Nephron (organoid): Measurements from ENCODE around the gene NAA60.

Experiments
- H3K27ac Mint-ChIP-seq, 3 experiments: 2 replicates each; pipeline ENCODE4 v1.8.0; 2020; ENCODE audit warnings: mixed read lengths in 3 of 3, mild to moderate bottlenecking in 2 of 3, moderate library complexity in 1 of 3
- H3K27me3 Mint-ChIP-seq: 2 replicates; pipeline ENCODE4 v1.8.0; 2021; ENCODE audit warnings: low read depth, mild to moderate bottlenecking, moderate library complexity, mixed read lengths
- H3K36me3 Mint-ChIP-seq: 2 replicates; pipeline ENCODE4 v1.8.0; 2020; ENCODE audit warnings: low read depth, mixed read lengths
- H3K4me1 Mint-ChIP-seq: 2 replicates; pipeline ENCODE4 v1.8.0; 2020; ENCODE audit warnings: mixed read lengths
- H3K4me3 Mint-ChIP-seq, 3 experiments: 2 replicates each; pipeline ENCODE4 v1.8.0; 2020; ENCODE audit warnings: mild to moderate bottlenecking in 3 of 3, mixed read lengths in 3 of 3, moderate library complexity in 2 of 3
- H3K9me3 Mint-ChIP-seq: 2 replicates; pipeline ENCODE4 v1.8.0; 2020; ENCODE audit warnings: mixed read lengths
- TF ChIP-seq, protein P1 (sequence below), 3 experiments: fragments of 200-600 bp; sonication (generic); IDR thresholded peaks; one replicate each; pipeline ENCODE4 v1.5.0; 2021; ENCODE audit warnings: antibody characterized with exemption in 3 of 3; ENCODE audit not compliant: unreplicated experiment in 3 of 3

NAA60 gene

DNA sequence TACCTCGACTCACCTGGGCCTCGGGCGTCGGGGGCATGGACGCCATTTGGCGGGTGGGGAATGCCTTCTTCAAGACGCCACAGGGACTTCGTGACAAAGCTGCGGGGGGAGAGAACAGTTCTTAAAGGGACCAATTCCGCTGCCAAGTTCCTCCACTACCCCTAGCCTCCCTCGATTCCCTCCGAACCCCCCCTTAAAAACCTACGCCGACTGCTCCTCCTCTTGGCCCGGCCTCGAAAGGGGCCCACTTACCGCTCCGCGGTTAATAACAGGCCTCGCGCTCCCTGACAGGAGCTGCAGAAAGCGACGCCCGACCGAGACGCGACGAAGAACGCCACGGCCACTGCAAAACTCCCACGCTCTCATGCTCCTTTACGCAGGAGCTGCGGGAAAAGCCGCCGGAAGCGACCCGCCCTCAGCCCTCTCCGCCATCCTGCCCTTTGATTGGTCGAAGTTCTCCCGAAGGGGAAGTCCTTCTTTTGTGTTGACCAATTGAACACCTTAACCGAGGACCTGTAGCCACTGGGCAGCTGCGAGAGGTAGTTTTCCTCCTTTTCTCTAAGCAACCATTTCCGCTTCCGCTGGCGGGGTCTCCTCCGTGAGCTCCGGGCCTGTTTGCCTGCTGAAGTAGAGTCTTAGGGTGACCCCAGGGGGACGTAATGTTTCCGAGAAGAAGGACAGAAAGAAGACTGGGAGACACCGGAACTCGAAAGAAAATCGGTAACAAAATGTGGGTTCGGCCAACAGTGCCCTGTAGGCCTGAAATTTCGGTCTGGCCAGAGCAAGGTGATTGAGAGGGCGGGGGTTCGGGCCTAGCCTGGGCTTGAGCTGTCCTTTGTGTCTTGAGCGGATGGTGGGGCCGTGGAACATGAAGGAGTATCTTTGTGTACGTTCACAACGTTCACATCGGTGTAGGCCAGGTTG is at the start of gene NAA60, which contains the start of gene ZNF597:
Gene NAA60, plus strand, starts transcription at position 573 of the 924 bp plus-strand sequence. CDS start 32,548 bp downstream, outside the sequence.
Gene ZNF597, minus strand, starts transcription at position 397 of the 924 bp plus-strand sequence. Its CDS starts 351 bp downstream, at position 46.
- TF ChIP-seq, protein P1, sequence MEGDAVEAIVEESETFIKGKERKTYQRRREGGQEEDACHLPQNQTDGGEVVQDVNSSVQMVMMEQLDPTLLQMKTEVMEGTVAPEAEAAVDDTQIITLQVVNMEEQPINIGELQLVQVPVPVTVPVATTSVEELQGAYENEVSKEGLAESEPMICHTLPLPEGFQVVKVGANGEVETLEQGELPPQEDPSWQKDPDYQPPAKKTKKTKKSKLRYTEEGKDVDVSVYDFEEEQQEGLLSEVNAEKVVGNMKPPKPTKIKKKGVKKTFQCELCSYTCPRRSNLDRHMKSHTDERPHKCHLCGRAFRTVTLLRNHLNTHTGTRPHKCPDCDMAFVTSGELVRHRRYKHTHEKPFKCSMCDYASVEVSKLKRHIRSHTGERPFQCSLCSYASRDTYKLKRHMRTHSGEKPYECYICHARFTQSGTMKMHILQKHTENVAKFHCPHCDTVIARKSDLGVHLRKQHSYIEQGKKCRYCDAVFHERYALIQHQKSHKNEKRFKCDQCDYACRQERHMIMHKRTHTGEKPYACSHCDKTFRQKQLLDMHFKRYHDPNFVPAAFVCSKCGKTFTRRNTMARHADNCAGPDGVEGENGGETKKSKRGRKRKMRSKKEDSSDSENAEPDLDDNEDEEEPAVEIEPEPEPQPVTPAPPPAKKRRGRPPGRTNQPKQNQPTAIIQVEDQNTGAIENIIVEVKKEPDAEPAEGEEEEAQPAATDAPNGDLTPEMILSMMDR (IDR thresholded peaks at IDR 0.05; ENCODE audit: unreplicated experiment in 3 of 3), result no peak
- Mint-ChIP-seq H3K4me1 (peaks cover 12% of the 10 kb centered on the region), H3K27me3 (no peaks in the 10 kb centered on the region), H3K36me3 (peaks cover 65% of the 10 kb centered on the region), H3K4me3 (peak within 1 kb of the TSS; percentile 93 to 98 (median 95)), H3K9me3 (peaks cover 26% of the 10 kb centered on the region), H3K27ac (peak within 1 kb of the TSS; percentile 85 to 96 (median 94))

DNA sequence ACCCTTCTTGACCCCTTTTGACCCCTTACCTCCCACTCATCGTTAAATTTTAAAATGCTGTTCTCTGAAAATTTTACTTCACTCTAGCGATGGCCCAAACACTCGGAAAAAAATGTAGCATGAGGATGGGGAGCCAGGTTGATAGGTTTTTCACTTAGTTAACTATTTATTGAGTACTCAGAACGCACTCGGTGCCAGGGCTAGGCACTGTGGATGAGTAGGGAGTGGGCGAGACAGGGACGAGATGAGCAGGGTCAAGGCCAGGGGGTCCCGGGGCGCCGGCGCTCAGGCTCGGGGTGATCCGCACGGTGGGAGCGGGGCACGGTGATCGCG is 43.1 kb upstream of the NAA60 start:
- Mint-ChIP-seq H3K27me3 (no peaks in the 10 kb centered on the region), H3K9me3 (peaks cover 62% of the 10 kb centered on the region), H3K4me3 (peak overlapping the region; percentile 86 to 98 (median 95)), H3K36me3 (peaks cover 81% of the 10 kb centered on the region), H3K27ac (peak overlapping the region; percentile 31 to 93 (median 76)), H3K4me1 (peaks cover 13% of the 10 kb centered on the region)
- TF ChIP-seq, protein P1 (IDR thresholded peaks at IDR 0.05; ENCODE audit: unreplicated experiment in 3 of 3), result no peak

DNA sequence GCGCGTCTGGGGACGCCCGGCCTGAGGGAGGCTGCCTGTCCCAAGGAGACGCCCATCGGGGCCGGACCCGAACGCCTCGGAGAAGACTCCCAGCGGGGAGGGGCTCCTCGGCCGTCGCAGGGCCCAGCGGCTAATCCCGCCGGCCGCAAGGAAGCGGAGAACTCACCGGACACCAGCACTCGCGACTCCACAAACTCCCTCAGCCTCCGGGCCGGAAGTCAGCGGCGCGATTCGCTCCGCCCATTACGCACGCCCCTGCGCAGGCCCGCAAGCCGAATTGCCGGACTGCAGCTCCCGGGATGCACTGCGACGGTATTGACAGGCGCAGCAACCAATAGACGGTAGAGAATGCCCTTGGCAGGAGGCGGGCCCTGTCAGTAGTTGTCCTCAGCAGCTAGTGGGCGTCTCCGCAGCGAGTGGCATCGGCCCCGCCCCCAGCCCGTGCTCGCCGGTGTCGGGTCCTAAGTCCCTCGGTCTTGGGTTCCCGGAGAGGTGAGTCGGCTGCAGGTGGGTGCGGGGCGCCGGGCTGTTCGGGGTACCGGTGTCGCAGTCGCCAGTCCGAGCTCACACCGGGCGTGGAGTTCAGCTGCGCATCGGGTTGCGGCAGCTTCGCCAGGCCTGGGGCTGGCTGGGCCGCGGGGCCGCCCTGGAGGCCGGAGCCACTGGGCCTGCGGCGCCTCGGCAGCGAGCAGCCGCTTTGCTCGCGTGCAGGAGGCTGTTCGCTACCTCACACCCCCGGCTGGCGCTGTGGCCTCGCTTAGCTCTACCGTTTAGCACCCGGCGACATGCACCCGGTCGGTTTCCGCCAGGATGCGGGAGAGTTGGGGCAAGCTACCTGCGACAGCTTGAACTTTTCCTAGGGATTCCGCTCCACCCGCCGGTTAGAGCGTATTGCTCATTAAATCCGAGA is 42.4 kb upstream of the NAA60 start, which contains the start of the genes ZNF174 and ZSCAN32:
Gene ZNF174, plus strand, starts transcription at position 437 of the 910 bp plus-strand sequence. CDS start 790 bp downstream, outside the sequence.
Gene ZSCAN32, minus strand, starts transcription at position 226 of the 910 bp plus-strand sequence. CDS start 3,447 bp downstream, outside the sequence.
- H3K4me3 Mint-ChIP-seq, result peak within 1 kb of the TSS; percentile 86 to 98 (median 95)
- TF ChIP-seq, protein P1 (IDR thresholded peaks at IDR 0.05; ENCODE audit: unreplicated experiment in 3 of 3), result no peak
- peak within 1 kb of the TSS; percentile 79 to 93 (median 87) for H3K27ac Mint-ChIP-seq
- no peaks in the 10 kb centered on the region for H3K27me3 Mint-ChIP-seq
- peaks cover 64% of the 10 kb centered on the region for H3K9me3 Mint-ChIP-seq
- H3K36me3 Mint-ChIP-seq, result peaks cover 81% of the 10 kb centered on the region
- peaks cover 13% of the 10 kb centered on the region for H3K4me1 Mint-ChIP-seq

DNA sequence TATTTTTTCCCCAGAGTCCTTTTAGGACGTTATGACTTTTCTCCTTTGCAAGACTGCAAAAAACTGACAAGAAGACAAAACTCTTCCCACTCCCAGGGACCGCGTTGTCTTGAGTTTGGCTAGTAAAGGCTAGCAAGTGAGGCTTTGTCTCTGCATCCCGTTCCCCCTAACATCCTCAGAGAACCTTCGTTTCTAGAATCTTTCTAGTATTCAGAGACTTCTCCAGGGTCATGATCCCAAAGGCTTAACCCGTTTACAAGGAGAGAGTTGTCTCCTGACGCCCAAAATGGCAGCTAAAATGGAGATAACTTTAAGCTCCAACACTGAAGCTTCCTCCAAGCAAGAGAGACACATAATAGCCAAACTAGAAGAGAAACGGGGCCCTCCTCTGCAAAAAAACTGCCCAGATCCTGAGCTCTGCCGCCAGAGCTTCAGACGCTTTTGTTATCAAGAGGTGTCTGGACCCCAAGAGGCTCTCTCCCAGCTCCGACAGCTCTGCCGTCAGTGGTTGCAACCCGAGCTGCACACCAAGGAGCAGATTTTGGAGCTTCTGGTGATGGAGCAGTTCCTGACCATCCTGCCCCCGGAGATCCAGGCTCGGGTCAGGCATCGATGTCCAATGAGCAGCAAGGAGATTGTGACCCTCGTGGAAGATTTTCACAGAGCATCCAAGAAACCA is 41.6 kb upstream of the NAA60 start:
- peaks cover 81% of the 10 kb centered on the region for H3K36me3 Mint-ChIP-seq
- peaks cover 64% of the 10 kb centered on the region for H3K9me3 Mint-ChIP-seq
- no peaks in the 10 kb centered on the region for H3K27me3 Mint-ChIP-seq
- TF ChIP-seq, protein P1 (IDR thresholded peaks at IDR 0.05; ENCODE audit: unreplicated experiment in 3 of 3), result no peak
- H3K4me1 Mint-ChIP-seq, result peaks cover 13% of the 10 kb centered on the region
- H3K4me3 Mint-ChIP-seq, result peak overlapping the region; percentile 86 to 98 (median 95)
- H3K27ac Mint-ChIP-seq, result peak overlapping the region; percentile 79 to 93 (median 87)

DNA sequence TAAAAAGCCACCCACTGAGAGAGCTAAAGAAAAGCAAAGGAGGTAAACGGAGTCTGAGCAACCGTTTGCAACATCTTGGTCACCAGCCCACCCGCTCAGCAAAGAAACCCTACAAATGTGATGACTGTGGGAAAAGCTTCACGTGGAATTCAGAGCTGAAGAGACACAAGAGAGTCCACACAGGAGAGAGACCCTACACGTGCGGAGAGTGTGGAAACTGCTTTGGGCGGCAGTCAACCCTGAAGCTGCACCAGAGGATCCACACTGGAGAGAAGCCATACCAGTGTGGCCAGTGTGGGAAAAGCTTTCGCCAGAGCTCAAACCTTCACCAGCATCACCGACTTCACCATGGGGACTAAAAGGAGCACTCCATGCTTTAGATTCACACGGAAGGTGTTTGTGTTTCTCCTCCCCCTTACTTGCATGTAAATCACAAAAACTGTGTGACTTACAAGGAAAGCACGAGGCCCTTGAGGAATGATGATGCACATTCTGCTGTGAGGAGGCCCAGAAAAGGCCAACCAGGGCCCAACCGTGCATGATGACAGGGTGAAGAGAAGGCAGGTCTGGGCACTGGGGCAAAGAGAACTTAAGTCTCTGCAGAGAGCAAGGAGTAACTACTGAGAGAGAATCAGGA is 34.8 kb upstream of the NAA60 start:
- peaks cover 83% of the 10 kb centered on the region for H3K9me3 Mint-ChIP-seq
- no peaks in the 10 kb centered on the region for H3K4me1 Mint-ChIP-seq
- no peak overlapping the region for H3K27ac Mint-ChIP-seq
- H3K27me3 Mint-ChIP-seq, result no peaks in the 10 kb centered on the region
- no peak overlapping the region for H3K4me3 Mint-ChIP-seq
- H3K36me3 Mint-ChIP-seq, result peaks cover 95% of the 10 kb centered on the region
- TF ChIP-seq, protein P1 (IDR thresholded peaks at IDR 0.05; ENCODE audit: unreplicated experiment in 3 of 3), result no peak
